HG02678 (cell line): ENCODE results near the gene MKI67.
"Not testable (repeated sequence)": the region's sequence is repeated elsewhere in the genome, so short reads cannot be mapped to it uniquely, and the experiment has no call there.

Source experiments
- ATAC-seq: cut with Tn5 transposase; IDR thresholded peaks from one replicate; pipeline ENCODE4 v1.9.1; 2021; ENCODE audit warnings: mild to moderate bottlenecking, moderate library complexity; ENCODE audit not compliant: unreplicated experiment

Gene MKI67

GRCh38 chr10:128110339-128110738, 15.9 kb downstream of the MKI67 start:
- no peak for ATAC-seq

DNA sequence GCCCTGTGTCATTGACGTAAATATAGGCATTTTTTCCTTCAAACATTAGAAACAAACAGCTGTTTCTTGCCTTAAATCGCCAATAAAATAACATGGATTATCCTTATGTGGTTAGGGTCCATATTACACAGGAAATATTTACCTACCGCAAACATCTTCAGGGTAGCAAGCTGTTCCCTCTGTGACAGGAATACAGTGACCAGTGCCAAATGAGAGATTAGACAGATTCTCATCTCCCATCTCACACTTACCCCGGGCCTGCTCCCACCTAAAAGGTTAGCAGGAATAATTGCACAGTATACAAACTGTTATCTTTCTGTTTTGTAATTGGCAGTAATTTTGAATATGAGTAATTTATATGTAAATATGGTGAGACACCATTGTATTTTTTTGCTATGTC, 16.5 kb downstream of the MKI67 start:
- no peak for ATAC-seq

DNA sequence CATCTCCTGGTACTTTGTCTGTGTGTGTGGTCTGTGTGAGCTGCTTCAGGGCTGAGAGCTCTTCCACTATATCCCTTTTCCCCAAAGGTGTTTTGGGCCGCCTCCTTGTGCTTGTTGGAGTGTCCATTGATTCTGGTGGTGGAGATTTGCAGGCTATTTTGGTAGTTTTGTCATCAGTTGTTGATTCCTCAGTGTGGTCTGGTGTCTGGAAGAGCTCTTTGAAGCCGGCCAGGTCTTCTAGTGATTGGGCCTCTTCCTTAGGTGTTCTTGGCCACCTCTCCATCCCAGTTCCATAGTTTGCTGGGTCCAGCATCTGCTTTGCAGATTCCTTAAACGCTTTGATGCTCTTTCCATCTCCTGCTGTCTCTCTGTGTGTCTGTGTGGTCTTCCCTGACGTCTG, 20.8 kb downstream of the MKI67 start:
- ATAC-seq = no peak

GRCh38 chr10:128103229-128103714, 23.0 kb downstream of the MKI67 start:
- ATAC-seq = no peak

- no peak for ATAC-seq
Measured at GRCh38 chr10:128102480-128103228, 23.6 kb downstream of the MKI67 start.

GRCh38 chr10:128101901-128102300, 24.3 kb downstream of the MKI67 start:
- ATAC-seq = no peak

GRCh38 chr10:128099901-128100300, 26.3 kb downstream of the MKI67 start:
- no peak for ATAC-seq

DNA sequence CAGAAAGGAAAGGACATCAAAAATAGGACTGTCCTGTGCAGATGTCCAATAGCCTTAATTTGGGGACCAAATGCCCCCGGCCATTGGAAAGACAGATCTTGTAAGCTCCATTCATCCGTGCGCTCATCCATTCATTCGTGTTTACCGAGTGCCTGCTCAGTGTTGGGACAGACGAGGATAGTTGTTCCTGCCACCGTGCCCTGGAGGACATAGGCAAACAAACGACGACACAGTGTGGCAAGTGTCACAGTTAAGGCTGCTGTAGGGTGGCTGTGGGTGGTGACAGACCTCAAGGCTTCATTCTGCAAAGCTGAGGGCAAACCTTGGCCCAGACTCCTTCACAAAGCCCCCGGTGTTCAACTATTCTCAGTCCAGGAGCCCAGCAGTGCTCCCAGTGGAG, 27.6 kb downstream of the MKI67 start:
- no peak for ATAC-seq

DNA sequence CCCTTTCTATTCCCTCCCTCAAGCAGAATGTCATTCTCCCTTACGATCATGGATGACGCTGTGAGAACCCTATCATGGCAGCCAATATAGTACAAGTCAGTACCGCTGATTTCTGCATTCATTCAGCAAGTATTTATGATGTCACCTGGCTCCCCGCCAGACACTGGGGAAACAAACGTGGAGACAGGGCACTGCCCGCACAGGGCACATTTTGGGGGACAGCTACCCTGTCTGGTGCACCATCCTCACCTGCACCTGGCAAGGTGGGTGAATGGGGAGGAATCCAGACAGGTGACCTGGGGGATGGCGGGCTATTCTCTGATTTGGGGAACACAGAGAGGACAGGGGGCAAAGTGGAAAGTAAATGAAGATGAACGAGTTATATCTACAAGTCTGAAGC, 28.4 kb downstream of the MKI67 start:
- ATAC-seq = no peak

- no peak for ATAC-seq
Measured at GRCh38 chr10:128096486-128097199, 29.6 kb downstream of the MKI67 start.

- ATAC-seq = peak; percentile 73
Measured at GRCh38 chr10:128095753-128096469, 30.3 kb downstream of the MKI67 start.

DNA sequence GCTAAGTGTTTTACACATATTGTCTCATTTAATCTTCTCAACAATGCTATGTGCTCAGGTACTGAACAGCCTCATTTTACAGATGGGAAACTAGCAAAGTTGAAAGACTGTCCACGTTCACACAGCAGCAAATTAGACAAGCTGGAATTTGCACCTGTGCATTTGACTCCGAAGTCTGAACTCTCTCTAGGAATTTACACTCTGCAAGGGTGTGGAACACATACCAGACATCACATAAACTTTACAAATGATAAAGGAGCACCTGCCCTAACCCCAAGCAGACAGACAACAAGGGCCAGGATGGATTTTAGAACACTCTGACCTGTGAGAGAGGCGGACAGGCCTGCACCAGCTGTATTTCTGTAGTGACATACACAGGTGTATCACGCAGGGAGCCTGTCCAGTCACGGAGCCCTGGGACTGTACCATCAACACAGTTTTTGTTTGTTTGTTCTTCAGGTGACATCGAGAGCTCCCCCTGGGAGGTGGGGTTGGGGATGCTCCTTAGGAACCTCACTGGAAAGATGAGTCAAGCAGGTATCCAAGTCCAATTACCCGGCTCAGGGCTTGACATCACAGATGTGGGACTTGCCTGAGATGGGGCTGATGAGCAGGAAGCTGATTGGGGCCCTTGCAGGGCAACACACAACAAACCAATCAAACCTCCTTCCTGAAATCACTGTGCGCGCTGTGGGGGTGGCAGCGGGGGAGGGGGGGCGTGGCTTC, 31.0 kb downstream of the MKI67 start:
- ATAC-seq = no peak

GRCh38 chr10:128094596-128094995, 31.6 kb downstream of the MKI67 start:
- not testable (repeated sequence) for ATAC-seq

DNA sequence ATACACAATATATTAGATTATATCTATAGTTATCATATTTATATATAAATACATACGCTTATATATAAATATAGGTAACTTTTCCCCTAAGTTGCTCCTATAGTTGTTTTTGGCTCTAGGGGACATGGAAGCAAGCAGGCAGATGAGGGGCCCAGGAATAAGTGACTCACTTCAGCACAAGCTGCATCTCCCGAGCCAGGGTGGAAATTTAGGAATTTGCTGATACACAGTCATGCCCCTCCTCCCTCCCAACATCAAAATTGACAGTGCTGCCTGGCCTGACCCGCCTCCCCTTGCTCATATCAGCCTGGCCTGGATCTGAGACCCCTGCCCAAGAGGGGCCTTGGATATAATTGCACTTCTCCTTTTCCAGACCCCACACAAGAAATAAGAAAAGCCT, 33.8 kb downstream of the MKI67 start:
- no peak for ATAC-seq

GRCh38 chr10:128091636-128092210, 34.5 kb downstream of the MKI67 start:
- no peak for ATAC-seq

DNA sequence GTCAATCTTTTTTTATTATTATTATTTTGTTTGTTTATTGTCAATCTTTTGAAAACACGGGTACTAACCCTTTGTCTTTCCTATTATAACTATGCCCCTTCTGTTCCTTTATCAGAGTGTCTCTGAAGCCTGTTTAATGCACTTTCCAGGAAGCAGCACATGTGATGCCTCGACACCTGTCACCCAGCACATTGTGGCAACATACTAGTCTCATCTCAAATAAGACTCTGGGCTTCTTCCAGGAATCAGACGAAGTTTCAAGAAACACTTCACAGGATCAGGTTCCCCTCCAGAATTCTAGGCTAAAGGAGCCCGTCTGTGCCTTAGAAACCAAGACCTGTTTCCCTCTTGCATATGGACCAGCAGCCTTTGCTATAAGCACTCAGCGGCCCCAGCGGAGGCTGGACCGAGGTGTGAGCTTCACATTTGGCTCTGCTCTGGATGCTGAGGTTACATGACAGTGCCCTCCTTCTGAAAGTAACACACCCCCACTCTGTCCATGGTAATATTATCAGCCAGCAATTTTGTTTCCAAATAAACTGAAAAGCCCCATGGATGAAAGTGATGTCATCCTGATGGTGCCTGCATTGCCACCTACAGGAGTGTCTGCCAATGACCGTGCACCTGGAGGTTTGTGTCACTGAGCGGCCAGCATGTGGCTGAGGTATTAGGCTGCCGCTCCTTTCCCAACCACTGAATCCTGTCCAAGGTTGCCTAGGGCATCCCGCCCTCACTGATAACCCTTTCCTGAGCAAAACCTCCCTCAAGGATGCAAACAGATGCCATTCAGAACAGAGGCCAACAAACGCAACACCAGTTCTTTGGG, 38.1 kb downstream of the MKI67 start:
- no peak for ATAC-seq

DNA sequence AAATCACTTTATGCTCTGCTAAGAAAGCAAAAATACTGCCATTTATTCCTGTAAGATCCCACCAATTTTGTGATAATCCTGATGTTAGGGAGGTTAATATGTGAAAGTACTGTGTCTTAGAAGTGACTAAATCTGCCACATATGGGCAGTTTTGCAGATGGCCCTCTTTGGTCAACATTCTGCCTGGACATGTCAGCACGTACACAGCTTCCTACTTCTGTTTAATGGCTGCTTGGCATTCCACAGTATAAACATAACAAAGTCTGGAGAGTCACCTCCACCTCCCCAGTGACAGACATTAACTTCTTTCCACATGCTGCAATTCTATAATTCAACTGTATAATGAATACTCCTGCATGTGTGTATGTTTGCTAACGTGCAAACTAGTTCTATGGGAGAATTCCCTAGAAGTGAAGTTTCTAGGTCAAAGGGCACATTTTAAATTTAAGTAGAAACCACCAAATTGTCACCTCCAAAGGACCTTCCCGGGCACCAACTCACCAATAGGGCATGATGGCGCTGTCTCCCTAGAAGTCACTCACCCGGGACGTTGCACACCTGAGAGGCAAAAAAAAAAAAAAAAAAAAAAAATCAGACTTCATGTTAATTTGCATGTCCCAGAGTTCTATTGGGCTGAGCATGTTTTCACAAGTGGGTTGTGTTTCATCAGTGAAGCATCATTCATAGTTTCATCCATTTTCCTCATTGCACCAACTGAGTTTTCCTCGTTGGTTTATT, 38.9 kb downstream of the MKI67 start:
- ATAC-seq = no peak

DNA sequence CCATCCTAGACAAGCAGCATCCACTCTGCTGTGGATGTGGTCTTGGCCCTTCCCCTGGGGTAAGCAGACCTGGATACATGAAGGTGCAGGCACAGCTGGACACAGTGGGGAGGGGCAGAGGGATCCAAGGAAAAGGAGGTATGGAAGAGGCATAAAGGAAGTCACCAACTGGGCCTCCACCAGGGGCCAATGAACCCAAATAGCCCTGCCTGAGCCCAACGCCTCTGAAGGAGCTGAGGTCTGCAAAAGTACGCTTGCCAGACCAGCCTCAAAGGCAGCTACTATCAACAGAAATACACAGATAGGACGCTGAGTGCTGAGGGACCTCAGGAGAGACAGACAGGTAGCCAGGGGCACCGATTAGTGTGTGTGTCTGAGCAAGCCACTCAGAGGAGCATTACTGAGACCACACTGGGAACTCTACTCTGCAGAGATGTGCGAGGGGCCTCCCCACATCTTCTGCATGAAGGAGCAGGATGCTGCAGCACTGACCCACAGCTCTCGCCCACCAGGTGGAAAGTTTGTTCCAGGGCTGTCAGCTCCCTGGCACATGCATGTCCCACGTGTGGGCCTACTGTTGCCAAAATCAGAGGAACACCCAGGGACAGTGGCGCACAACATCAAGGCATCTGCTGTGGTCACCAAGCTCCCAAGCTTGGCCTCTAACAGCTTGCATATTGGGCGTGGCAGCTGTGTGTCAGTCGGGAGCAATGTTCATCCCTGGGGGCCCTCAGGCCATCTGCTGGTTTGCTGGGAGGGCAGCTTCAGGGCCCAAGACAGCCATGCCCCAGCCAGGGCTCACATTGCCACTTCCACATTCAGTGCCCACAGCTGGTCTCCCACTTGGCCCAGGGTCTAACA, 40.0 kb downstream of the MKI67 start:
- no peak for ATAC-seq
